CD8-positive, alpha-beta memory T cell (primary cell): Measurements from ENCODE around the gene TRIP10. TPM values are rescaled to one million over a fixed set of nuclear protein-coding genes. Genes with fewer than 3 reads are reported as not detected.
A peak's percentile ranks its signal among the peaks of the same experiment; 100 is the strongest.
"Not testable (repeated sequence)": the region's sequence is repeated elsewhere in the genome, so short reads cannot be mapped to it uniquely, and the experiment has no call there.

ENCODE experiments used
- CTCF ChIA-PET: fragments of 350-600 bp; sonication (Branson Sonifier 250); formaldehyde crosslinking; loops from one replicate; lab custom pipeline; 2021; ENCODE audit warnings: antibody characterized with exemption; lab: Charles Lee
- POLR2A ChIA-PET: fragments of 350-600 bp; sonication (Branson Sonifier 250); formaldehyde crosslinking; loops from one replicate; lab custom pipeline; 2021; ENCODE audit warnings: antibody characterized with exemption; lab: Charles Lee
- DNase-seq, 5 donors: peaks; one replicate each; pipeline versions ENCODE4 v3.0.0 to v3.0.0-alpha.2; 2020 to 2022; ENCODE audit warnings: mixed read lengths in 1 of 5
- H3K27ac ChIP-seq: one replicate; pipeline ENCODE4 v1.7.0; 2013; ENCODE audit warnings: low read depth, mild to moderate bottlenecking, low read length, moderate library complexity
- H3K27me3 ChIP-seq: 2 replicates; pipeline ENCODE4 v1.7.0; 2013; ENCODE audit warnings: low read length, mild to moderate bottlenecking; ENCODE audit not compliant: insufficient read depth, poor library complexity, severe bottlenecking
- H3K36me3 ChIP-seq: 2 replicates; pipeline ENCODE4 v1.7.0; 2013; ENCODE audit warnings: mild to moderate bottlenecking, low read length, moderate library complexity; ENCODE audit not compliant: insufficient read depth
- H3K4me1 ChIP-seq: 2 replicates; pipeline ENCODE4 v1.7.0; 2013; ENCODE audit warnings: mild to moderate bottlenecking, low read length, moderate library complexity; ENCODE audit not compliant: insufficient read depth
- H3K4me3 ChIP-seq: 2 replicates; pipeline ENCODE4 v1.7.0; 2013; ENCODE audit warnings: mild to moderate bottlenecking, low read length
- H3K9me3 ChIP-seq: 2 replicates; pipeline ENCODE4 v1.7.0; 2013; ENCODE audit warnings: mild to moderate bottlenecking, low read length
- H3K27ac Mint-ChIP-seq, 8 donors: one replicate each; pipeline ENCODE4 v1.8.0; 2020 to 2021; ENCODE audit warnings: mixed read lengths in 8 of 8, mild to moderate bottlenecking in 6 of 8, inconsistent platforms in 3 of 8, moderate library complexity in 3 of 8
- H3K27me3 Mint-ChIP-seq, 2 donors: one replicate each; pipeline ENCODE4 v1.8.0; 2020 to 2021; ENCODE audit warnings: mixed read lengths in 2 of 2, mild to moderate bottlenecking in 1 of 2, moderate library complexity in 1 of 2
- H3K36me3 Mint-ChIP-seq, 3 donors: one replicate each; pipeline ENCODE4 v1.8.0; 2020 to 2021; ENCODE audit warnings: mixed read lengths in 3 of 3, inconsistent platforms in 1 of 3, mild to moderate bottlenecking in 1 of 3
- H3K4me1 Mint-ChIP-seq, 3 donors: one replicate each; pipeline ENCODE4 v1.8.0; 2020 to 2021; ENCODE audit warnings: mixed read lengths in 3 of 3, inconsistent platforms in 1 of 3, mild to moderate bottlenecking in 1 of 3
- H3K4me3 Mint-ChIP-seq, 7 donors: one replicate each; pipeline ENCODE4 v1.8.0; 2020 to 2021; ENCODE audit warnings: mixed read lengths in 7 of 7, mild to moderate bottlenecking in 6 of 7, moderate library complexity in 4 of 7, inconsistent platforms in 2 of 7
- H3K9me3 Mint-ChIP-seq, 5 donors: one replicate each; pipeline ENCODE4 v1.8.0; 2020 to 2022; ENCODE audit warnings: mixed read lengths in 5 of 5, mild to moderate bottlenecking in 3 of 5, moderate library complexity in 2 of 5, inconsistent platforms in 1 of 5
- polyA plus RNA-seq: library from polyadenylated mRNA; unstranded; fragments of 300-500 nt; fragmentation: Illumina TruSeq; gene quantifications from one replicate; pipeline ENCODE4 v1.2.3, GENCODE V29; 2021
- total RNA-seq, 2 experiments: library from RNA; stranded (reverse); gene quantifications; one replicate each; pipeline ENCODE4 v1.2.3, GENCODE V29; 2021

TRIP10 gene
- total and polyA plus RNA-seq, 3 experiments from 2014 or later, result 2.0 to 47.8 (median 44.6) TPM

GRCh38 chr19:6753178-6754031 lies 13.9 kb downstream of the TRIP10 start:
- H3K4me3 ChIP-seq, result peak overlapping the region; percentile 34
- DNase-seq, result peak; percentile 54 to 83 (median 74)
- H3K9me3 ChIP-seq, result no peaks in the 10 kb centered on the region
- Mint-ChIP-seq H3K4me3 (peak overlapping the region; percentile 28 to 83 (median 75)), H3K4me1 (peaks cover 5 to 9% (median 7%) of the 10 kb centered on the region in 3 donors), H3K36me3 (peaks cover under 1 to 67% (median 15%) of the 10 kb centered on the region in 3 donors), H3K27me3 (no peaks in the 10 kb centered on the region), H3K27ac (peak overlapping the region; percentile 55 to 93 (median 80)), H3K9me3 (no peaks in the 10 kb centered on the region)
- H3K4me1 ChIP-seq, result no peaks in the 10 kb centered on the region
- CTCF ChIA-PET, result interaction anchor here (1.2 to 2.0 kb wide), 5 partner anchors 15 to 237 kb away, joined by 3 to 6 read pairs (median 4); partner anchors contain the start of gene TNFSF14
- no peaks in the 10 kb centered on the region for H3K27me3 ChIP-seq
- H3K36me3 ChIP-seq, result peaks cover 23% of the 10 kb centered on the region
- H3K27ac ChIP-seq, result peak overlapping the region; percentile 43
- POLR2A ChIA-PET, result interaction anchor here (0.6 kb wide), 1 partner anchor 110 kb away, joined by 4 read pairs; no protein-coding TSS in a partner anchor

- DNase-seq, result no peak
- Histone ChIP-seq H3K4me3 (no peak overlapping the region), H3K4me1 (no peaks in the 10 kb centered on the region), H3K36me3 (peaks cover 27% of the 10 kb centered on the region), H3K27ac (no peak overlapping the region), H3K9me3 (no peaks in the 10 kb centered on the region), H3K27me3 (no peaks in the 10 kb centered on the region)
- Mint-ChIP-seq H3K4me1 (peaks cover 5 to 13% (median 7%) of the 10 kb centered on the region in 3 donors), H3K4me3 (no peak overlapping the region), H3K9me3 (no peaks in the 10 kb centered on the region), H3K27me3 (no peaks in the 10 kb centered on the region), H3K36me3 (peaks cover 4 to 67% (median 15%) of the 10 kb centered on the region in 3 donors), H3K27ac (peak overlapping the region in 2 of 8 donors; percentile 66 to 80)
- ChIA-PET CTCF (interaction anchor here (0.8 to 2.0 kb wide), 6 partner anchors 16 to 238 kb away, joined by 3 to 6 read pairs (median 4); partner anchors contain the start of genes GPR108 and TNFSF14), POLR2A (interaction anchor here (0.5 kb wide), 1 partner anchor 220 kb away, joined by 13 read pairs; no protein-coding TSS in a partner anchor)
These were observed 14.7 kb downstream of the TRIP10 start for GRCh38 chr19:6754136-6754535.

GRCh38 chr19:6754653-6755463 lies 15.4 kb downstream of the TRIP10 start:
- Mint-ChIP-seq H3K36me3 (peaks cover 4 to 67% (median 10%) of the 10 kb centered on the region in 3 donors), H3K9me3 (no peaks in the 10 kb centered on the region), H3K4me1 (peaks cover 5 to 13% (median 7%) of the 10 kb centered on the region in 3 donors), H3K4me3 (no peak overlapping the region), H3K27ac (peak overlapping the region in 3 of 8 donors; percentile 12 to 29 (median 26)), H3K27me3 (no peaks in the 10 kb centered on the region)
- Histone ChIP-seq H3K27me3 (no peaks in the 10 kb centered on the region), H3K36me3 (peaks cover 34% of the 10 kb centered on the region), H3K27ac (no peak overlapping the region), H3K9me3 (no peaks in the 10 kb centered on the region), H3K4me1 (no peaks in the 10 kb centered on the region), H3K4me3 (no peak overlapping the region)
- CTCF ChIA-PET, result interaction anchor here (0.8 to 2.0 kb wide), 2 partner anchors 17 to 123 kb away, joined by 3 to 6 read pairs; partner anchors contain the start of gene GPR108
- POLR2A ChIA-PET, result interaction anchor here (0.5 to 0.6 kb wide), 2 partner anchors 13 to 219 kb away, joined by 3 to 13 read pairs; no protein-coding TSS in a partner anchor
- no peak for DNase-seq

- Mint-ChIP-seq H3K27me3 (no peaks in the 10 kb centered on the region), H3K9me3 (no peaks in the 10 kb centered on the region), H3K36me3 (peaks cover 2 to 53% (median 4%) of the 10 kb centered on the region in 3 donors), H3K4me3 (no peak overlapping the region), H3K4me1 (peaks cover 8 to 22% (median 12%) of the 10 kb centered on the region in 3 donors), H3K27ac (no peak overlapping the region)
- Histone ChIP-seq H3K4me1 (peaks cover 17% of the 10 kb centered on the region), H3K36me3 (peaks cover 19% of the 10 kb centered on the region), H3K27me3 (no peaks in the 10 kb centered on the region), H3K9me3 (no peaks in the 10 kb centered on the region), H3K4me3 (no peak overlapping the region), H3K27ac (no peak overlapping the region)
- POLR2A ChIA-PET, result no interaction called here
- CTCF ChIA-PET, result interaction anchor here (0.9 to 1.6 kb wide), 3 partner anchors 9 to 103 kb away, joined by 3 to 4 read pairs (median 3); no protein-coding TSS in a partner anchor
- no peak for DNase-seq
These were observed 21.1 kb downstream of the TRIP10 start for GRCh38 chr19:6760606-6761005.

- Histone ChIP-seq H3K27ac (no peak overlapping the region), H3K4me3 (no peak overlapping the region), H3K9me3 (no peaks in the 10 kb centered on the region), H3K27me3 (no peaks in the 10 kb centered on the region), H3K36me3 (peaks cover 19% of the 10 kb centered on the region), H3K4me1 (peaks cover 22% of the 10 kb centered on the region)
- H3K27me3 Mint-ChIP-seq, result no peaks in the 10 kb centered on the region
- DNase-seq, result no peak
- H3K27ac Mint-ChIP-seq, result peak overlapping the region in 2 of 8 donors; percentile 17 to 65
- no peak overlapping the region for H3K4me3 Mint-ChIP-seq
- peaks cover 13 to 27% (median 17%) of the 10 kb centered on the region in 3 donors for H3K4me1 Mint-ChIP-seq
- H3K36me3 Mint-ChIP-seq, result peaks cover 2 to 51% (median 4%) of the 10 kb centered on the region in 3 donors
- POLR2A ChIA-PET, result no interaction called here
- H3K9me3 Mint-ChIP-seq, result no peaks in the 10 kb centered on the region
- CTCF ChIA-PET, result interaction anchor here (0.9 to 1.6 kb wide), 4 partner anchors 9 to 102 kb away, joined by 3 to 4 read pairs (median 3); no protein-coding TSS in a partner anchor
These were observed 21.7 kb downstream of the TRIP10 start for GRCh38 chr19:6761053-6761676.

- H3K4me3 ChIP-seq, H3K9me3 ChIP-seq, H3K27me3 Mint-ChIP-seq, POLR2A ChIA-PET, H3K9me3 Mint-ChIP-seq, H3K27me3 ChIP-seq, H3K4me3 Mint-ChIP-seq, DNase-seq, H3K27ac ChIP-seq: not testable (repeated sequence)
- H3K4me1 Mint-ChIP-seq, result peaks cover 22 to 38% (median 29%) of the 10 kb centered on the region in 3 donors
- peaks cover 1 to 51% (median 4%) of the 10 kb centered on the region in 3 donors for H3K36me3 Mint-ChIP-seq
- Histone ChIP-seq H3K4me1 (peaks cover 30% of the 10 kb centered on the region), H3K36me3 (peaks cover 19% of the 10 kb centered on the region)
- CTCF ChIA-PET, result interaction anchor here (1.0 to 1.6 kb wide), 2 partner anchors 38 to 101 kb away, joined by 3 read pairs; no protein-coding TSS in a partner anchor
- H3K27ac Mint-ChIP-seq, result peak overlapping the region in 1 of 8 donors; percentile 79
These were observed 22.8 kb downstream of the TRIP10 start for GRCh38 chr19:6762253-6762797.
